ENCODE measurements around the gene THPO. TPM values are rescaled to one million over a fixed set of nuclear protein-coding genes. Genes with fewer than 3 reads are reported as not detected.
A peak's percentile ranks its signal among the peaks of the same experiment; 100 is the strongest.

Gene THPO
- total and polyA plus RNA-seq, 2 experiments from 2014 or later, result 0.14 to 1.9 TPM

DNA sequence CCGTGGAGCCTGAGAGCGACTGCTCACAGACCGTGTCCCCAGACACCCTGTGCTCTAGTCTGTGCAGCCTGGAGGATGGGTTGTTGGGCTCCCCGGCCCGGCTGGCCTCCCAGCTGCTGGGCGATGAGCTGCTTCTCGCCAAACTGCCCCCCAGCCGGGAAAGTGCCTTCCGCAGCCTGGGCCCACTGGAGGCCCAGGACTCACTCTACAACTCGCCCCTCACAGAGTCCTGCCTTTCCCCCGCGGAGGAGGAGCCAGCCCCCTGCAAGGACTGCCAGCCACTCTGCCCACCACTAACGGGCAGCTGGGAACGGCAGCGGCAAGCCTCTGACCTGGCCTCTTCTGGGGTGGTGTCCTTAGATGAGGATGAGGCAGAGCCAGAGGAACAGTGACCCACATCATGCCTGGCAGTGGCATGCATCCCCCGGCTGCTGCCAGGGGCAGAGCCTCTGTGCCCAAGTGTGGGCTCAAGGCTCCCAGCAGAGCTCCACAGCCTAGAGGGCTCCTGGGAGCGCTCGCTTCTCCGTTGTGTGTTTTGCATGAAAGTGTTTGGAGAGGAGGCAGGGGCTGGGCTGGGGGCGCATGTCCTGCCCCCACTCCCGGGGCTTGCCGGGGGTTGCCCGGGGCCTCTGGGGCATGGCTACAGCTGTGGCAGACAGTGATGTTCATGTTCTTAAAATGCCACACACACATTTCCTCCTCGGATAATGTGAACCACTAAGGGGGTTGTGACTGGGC is 33.3 kb downstream of the THPO start:
- 0 out of 2 replicates have a peak, but pooled peaks cover 4% of the 10 kb centered on the region for H3K4me1 ChIP-seq (ENCODE audit: insufficient read depth)
- H3K27ac ChIP-seq (ENCODE audit: low read depth), result no peak overlapping the region
- no peaks in the 10 kb centered on the region for H3K27me3 ChIP-seq (ENCODE audit: insufficient read depth)
- H3F3A ChIP-seq (replicated peaks; ENCODE audit: low read depth), result no peaks in the 10 kb centered on the region
- Mint-ChIP-seq H3K27me3 (ENCODE audit: insufficient read depth, low read depth, poor library complexity) (peaks cover 17% of the 10 kb centered on the region), H3K27ac (no peak overlapping the region), H3K36me3 (ENCODE audit: low read depth) (peaks cover 12% of the 10 kb centered on the region), H3K9me3 (no peaks in the 10 kb centered on the region), H3K4me3 (no peak overlapping the region), H3K4me1 (peaks cover 22% of the 10 kb centered on the region)
- no peaks in the 10 kb centered on the region for H3K36me3 ChIP-seq (ENCODE audit: insufficient read depth)
- DNase-seq (ENCODE audit: low spot score), result no peak
- ATAC-seq, result peak; percentile 11
- H3K79me2 ChIP-seq (replicated peaks; ENCODE audit: insufficient read depth), result peaks cover 11% of the 10 kb centered on the region; the same call in 1 of the 2 replicates
- 0 out of 2 replicates have a peak overlapping the region, but pooled peaks have one; percentile 18 for H3K4me2 ChIP-seq
- H3K4me3 ChIP-seq, result no peak overlapping the region
- H4K20me1 ChIP-seq (replicated peaks; ENCODE audit: insufficient read depth), result peaks cover 3% of the 10 kb centered on the region; the same call in 1 of the 2 replicates
- TF ChIP-seq STAT1 (IDR thresholded peaks at IDR 0.05; ENCODE audit: unreplicated experiment) (no peak), ZNF114 (CRISPR knock-in tag; IDR thresholded peaks at IDR 0.05) (no peak), NANOG (IDR thresholded peaks at IDR 0.05; ENCODE audit: borderline replicate concordance) (no peak), EZH2 (IDR thresholded peaks at IDR 0.05; ENCODE audit: low read depth, unreplicated experiment) (no peak), EZH2phosphoT487 (IDR thresholded peaks at IDR 0.05; ENCODE audit: unreplicated experiment) (no peak), POLR2AphosphoS5 (IDR thresholded peaks at IDR 0.05; ENCODE audit: low read depth) (no peak), CREB1 (CRISPR knock-in tag; IDR thresholded peaks at IDR 0.05; ENCODE audit: low read depth) (no peak), JUNB (IDR thresholded peaks at IDR 0.05; ENCODE audit: unreplicated experiment) (no peak), ZNF331 (CRISPR knock-in tag; IDR thresholded peaks at IDR 0.05; ENCODE audit: low read depth) (no peak)
- TF ChIP-seq, protein P1, sequence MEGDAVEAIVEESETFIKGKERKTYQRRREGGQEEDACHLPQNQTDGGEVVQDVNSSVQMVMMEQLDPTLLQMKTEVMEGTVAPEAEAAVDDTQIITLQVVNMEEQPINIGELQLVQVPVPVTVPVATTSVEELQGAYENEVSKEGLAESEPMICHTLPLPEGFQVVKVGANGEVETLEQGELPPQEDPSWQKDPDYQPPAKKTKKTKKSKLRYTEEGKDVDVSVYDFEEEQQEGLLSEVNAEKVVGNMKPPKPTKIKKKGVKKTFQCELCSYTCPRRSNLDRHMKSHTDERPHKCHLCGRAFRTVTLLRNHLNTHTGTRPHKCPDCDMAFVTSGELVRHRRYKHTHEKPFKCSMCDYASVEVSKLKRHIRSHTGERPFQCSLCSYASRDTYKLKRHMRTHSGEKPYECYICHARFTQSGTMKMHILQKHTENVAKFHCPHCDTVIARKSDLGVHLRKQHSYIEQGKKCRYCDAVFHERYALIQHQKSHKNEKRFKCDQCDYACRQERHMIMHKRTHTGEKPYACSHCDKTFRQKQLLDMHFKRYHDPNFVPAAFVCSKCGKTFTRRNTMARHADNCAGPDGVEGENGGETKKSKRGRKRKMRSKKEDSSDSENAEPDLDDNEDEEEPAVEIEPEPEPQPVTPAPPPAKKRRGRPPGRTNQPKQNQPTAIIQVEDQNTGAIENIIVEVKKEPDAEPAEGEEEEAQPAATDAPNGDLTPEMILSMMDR (conservative IDR thresholded peaks at IDR 0.05; ENCODE audit: low read depth in 2 of 2), result no peak
- TF ChIP-seq, protein P2, sequence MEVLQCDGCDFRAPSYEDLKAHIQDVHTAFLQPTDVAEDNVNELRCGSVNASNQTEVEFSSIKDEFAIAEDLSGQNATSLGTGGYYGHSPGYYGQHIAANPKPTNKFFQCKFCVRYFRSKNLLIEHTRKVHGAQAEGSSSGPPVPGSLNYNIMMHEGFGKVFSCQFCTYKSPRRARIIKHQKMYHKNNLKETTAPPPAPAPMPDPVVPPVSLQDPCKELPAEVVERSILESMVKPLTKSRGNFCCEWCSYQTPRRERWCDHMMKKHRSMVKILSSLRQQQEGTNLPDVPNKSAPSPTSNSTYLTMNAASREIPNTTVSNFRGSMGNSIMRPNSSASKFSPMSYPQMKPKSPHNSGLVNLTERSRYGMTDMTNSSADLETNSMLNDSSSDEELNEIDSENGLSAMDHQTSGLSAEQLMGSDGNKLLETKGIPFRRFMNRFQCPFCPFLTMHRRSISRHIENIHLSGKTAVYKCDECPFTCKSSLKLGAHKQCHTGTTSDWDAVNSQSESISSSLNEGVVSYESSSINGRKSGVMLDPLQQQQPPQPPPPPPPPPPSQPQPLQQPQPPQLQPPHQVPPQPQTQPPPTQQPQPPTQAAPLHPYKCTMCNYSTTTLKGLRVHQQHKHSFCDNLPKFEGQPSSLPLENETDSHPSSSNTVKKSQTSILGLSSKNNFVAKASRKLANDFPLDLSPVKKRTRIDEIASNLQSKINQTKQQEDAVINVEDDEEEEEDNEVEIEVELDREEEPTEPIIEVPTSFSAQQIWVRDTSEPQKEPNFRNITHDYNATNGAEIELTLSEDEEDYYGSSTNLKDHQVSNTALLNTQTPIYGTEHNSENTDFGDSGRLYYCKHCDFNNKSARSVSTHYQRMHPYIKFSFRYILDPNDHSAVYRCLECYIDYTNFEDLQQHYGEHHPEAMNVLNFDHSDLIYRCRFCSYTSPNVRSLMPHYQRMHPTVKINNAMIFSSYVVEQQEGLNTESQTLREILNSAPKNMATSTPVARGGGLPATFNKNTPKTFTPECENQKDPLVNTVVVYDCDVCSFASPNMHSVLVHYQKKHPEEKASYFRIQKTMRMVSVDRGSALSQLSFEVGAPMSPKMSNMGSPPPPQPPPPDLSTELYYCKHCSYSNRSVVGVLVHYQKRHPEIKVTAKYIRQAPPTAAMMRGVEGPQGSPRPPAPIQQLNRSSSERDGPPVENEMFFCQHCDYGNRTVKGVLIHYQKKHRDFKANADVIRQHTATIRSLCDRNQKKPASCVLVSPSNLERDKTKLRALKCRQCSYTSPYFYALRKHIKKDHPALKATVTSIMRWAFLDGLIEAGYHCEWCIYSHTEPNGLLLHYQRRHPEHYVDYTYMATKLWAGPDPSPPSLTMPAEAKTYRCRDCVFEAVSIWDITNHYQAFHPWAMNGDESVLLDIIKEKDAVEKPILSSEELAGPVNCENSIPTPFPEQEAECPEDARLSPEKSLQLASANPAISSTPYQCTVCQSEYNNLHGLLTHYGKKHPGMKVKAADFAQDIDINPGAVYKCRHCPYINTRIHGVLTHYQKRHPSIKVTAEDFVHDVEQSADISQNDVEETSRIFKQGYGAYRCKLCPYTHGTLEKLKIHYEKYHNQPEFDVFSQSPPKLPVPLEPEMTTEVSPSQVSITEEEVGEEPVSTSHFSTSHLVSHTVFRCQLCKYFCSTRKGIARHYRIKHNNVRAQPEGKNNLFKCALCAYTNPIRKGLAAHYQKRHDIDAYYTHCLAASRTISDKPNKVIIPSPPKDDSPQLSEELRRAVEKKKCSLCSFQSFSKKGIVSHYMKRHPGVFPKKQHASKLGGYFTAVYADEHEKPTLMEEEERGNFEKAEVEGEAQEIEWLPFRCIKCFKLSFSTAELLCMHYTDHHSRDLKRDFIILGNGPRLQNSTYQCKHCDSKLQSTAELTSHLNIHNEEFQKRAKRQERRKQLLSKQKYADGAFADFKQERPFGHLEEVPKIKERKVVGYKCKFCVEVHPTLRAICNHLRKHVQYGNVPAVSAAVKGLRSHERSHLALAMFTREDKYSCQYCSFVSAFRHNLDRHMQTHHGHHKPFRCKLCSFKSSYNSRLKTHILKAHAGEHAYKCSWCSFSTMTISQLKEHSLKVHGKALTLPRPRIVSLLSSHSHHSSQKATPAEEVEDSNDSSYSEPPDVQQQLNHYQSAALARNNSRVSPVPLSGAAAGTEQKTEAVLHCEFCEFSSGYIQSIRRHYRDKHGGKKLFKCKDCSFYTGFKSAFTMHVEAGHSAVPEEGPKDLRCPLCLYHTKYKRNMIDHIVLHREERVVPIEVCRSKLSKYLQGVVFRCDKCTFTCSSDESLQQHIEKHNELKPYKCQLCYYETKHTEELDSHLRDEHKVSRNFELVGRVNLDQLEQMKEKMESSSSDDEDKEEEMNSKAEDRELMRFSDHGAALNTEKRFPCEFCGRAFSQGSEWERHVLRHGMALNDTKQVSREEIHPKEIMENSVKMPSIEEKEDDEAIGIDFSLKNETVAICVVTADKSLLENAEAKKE (CRISPR knock-in tag; IDR thresholded peaks at IDR 0.05), result no peak
- TF ChIP-seq, protein P3, sequence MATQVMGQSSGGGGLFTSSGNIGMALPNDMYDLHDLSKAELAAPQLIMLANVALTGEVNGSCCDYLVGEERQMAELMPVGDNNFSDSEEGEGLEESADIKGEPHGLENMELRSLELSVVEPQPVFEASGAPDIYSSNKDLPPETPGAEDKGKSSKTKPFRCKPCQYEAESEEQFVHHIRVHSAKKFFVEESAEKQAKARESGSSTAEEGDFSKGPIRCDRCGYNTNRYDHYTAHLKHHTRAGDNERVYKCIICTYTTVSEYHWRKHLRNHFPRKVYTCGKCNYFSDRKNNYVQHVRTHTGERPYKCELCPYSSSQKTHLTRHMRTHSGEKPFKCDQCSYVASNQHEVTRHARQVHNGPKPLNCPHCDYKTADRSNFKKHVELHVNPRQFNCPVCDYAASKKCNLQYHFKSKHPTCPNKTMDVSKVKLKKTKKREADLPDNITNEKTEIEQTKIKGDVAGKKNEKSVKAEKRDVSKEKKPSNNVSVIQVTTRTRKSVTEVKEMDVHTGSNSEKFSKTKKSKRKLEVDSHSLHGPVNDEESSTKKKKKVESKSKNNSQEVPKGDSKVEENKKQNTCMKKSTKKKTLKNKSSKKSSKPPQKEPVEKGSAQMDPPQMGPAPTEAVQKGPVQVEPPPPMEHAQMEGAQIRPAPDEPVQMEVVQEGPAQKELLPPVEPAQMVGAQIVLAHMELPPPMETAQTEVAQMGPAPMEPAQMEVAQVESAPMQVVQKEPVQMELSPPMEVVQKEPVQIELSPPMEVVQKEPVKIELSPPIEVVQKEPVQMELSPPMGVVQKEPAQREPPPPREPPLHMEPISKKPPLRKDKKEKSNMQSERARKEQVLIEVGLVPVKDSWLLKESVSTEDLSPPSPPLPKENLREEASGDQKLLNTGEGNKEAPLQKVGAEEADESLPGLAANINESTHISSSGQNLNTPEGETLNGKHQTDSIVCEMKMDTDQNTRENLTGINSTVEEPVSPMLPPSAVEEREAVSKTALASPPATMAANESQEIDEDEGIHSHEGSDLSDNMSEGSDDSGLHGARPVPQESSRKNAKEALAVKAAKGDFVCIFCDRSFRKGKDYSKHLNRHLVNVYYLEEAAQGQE (IDR thresholded peaks at IDR 0.05; ENCODE audit: unreplicated experiment), result no peak
- H2AFZ ChIP-seq, result no peak overlapping the region
- no peaks in the 10 kb centered on the region for H3K9me2 ChIP-seq (ENCODE audit: insufficient read depth)
